Activated naive CD4-positive, alpha-beta T cell treated with anti-CD3 and anti-CD28 coated beads, Interleukin-2, amount 10 ng/mL, durations not matched to agents 7 days and 5 days (primary cell): Measurements from ENCODE around the gene AXIN2.

ENCODE experiments used
- CTCF ChIA-PET: fragments of 350-600 bp; sonication (Branson Sonifier 250); formaldehyde crosslinking; loops from one replicate; lab custom pipeline; 2021; ENCODE audit warnings: antibody characterized with exemption; lab: Charles Lee
- DNase-seq: peaks from one replicate; pipeline ENCODE4 v3.0.0-alpha.2; 2020
- H3K27ac Mint-ChIP-seq: one replicate; pipeline ENCODE4 v1.8.0; 2021; ENCODE audit warnings: mild to moderate bottlenecking, moderate library complexity, mixed read lengths
- H3K27me3 Mint-ChIP-seq: one replicate; pipeline ENCODE4 v1.8.0; 2021; ENCODE audit warnings: mild to moderate bottlenecking, mixed read lengths
- H3K36me3 Mint-ChIP-seq: one replicate; pipeline ENCODE4 v1.8.0; 2021; ENCODE audit warnings: mixed read lengths
- H3K4me1 Mint-ChIP-seq: one replicate; pipeline ENCODE4 v1.8.0; 2021; ENCODE audit warnings: mixed read lengths
- H3K4me3 Mint-ChIP-seq: one replicate; pipeline ENCODE4 v1.8.0; 2021; ENCODE audit warnings: mild to moderate bottlenecking, moderate library complexity, mixed read lengths
- H3K9me3 Mint-ChIP-seq: one replicate; pipeline ENCODE4 v1.8.0; 2021; ENCODE audit warnings: mixed read lengths

The AXIN2 gene

GRCh38 chr17:65542610-65543009 is 18.8 kb downstream of the AXIN2 start:
- CTCF ChIA-PET = no interaction called here
- no peaks in the 10 kb centered on the region for H3K27me3 Mint-ChIP-seq

GRCh38 chr17:65542067-65542466 is 19.4 kb downstream of the AXIN2 start:
- H3K27me3 Mint-ChIP-seq = no peaks in the 10 kb centered on the region
- H3K27ac Mint-ChIP-seq = no peak overlapping the region
- H3K4me1 Mint-ChIP-seq = peaks cover 44% of the 10 kb centered on the region
- CTCF ChIA-PET = no interaction called here
- DNase-seq = no peak
- no peak overlapping the region for H3K4me3 Mint-ChIP-seq
- peaks cover 56% of the 10 kb centered on the region for H3K36me3 Mint-ChIP-seq
- H3K9me3 Mint-ChIP-seq = no peaks in the 10 kb centered on the region

More at GRCh38 chr17:65542610-65543009, 18.8 kb downstream of the AXIN2 start:
- H3K4me3 Mint-ChIP-seq = no peak overlapping the region
- peaks cover 58% of the 10 kb centered on the region for H3K36me3 Mint-ChIP-seq
- H3K4me1 Mint-ChIP-seq = peaks cover 50% of the 10 kb centered on the region
- no peaks in the 10 kb centered on the region for H3K9me3 Mint-ChIP-seq
- no peak for DNase-seq
- no peak overlapping the region for H3K27ac Mint-ChIP-seq

- CTCF ChIA-PET = no interaction called here
- peaks cover 38% of the 10 kb centered on the region for H3K4me1 Mint-ChIP-seq
- H3K27ac Mint-ChIP-seq = no peak overlapping the region
- no peak for DNase-seq
- no peaks in the 10 kb centered on the region for H3K27me3 Mint-ChIP-seq
- peaks cover 57% of the 10 kb centered on the region for H3K36me3 Mint-ChIP-seq
- no peaks in the 10 kb centered on the region for H3K9me3 Mint-ChIP-seq
- H3K4me3 Mint-ChIP-seq = no peak overlapping the region
Observed at GRCh38 chr17:65541453-65541852, 20.0 kb downstream of the AXIN2 start.

GRCh38 chr17:65539630-65540266 is 21.7 kb downstream of the AXIN2 start:
- H3K27ac Mint-ChIP-seq = peak overlapping the region; percentile 91
- H3K36me3 Mint-ChIP-seq = peaks cover 62% of the 10 kb centered on the region
- DNase-seq = no peak
- peaks cover 32% of the 10 kb centered on the region for H3K4me1 Mint-ChIP-seq
- no peak overlapping the region for H3K4me3 Mint-ChIP-seq
- no peaks in the 10 kb centered on the region for H3K27me3 Mint-ChIP-seq
- CTCF ChIA-PET = interaction anchor here (0.6 to 1.4 kb wide), 3 partner anchors 16 to 43 kb away, joined by 3 read pairs; no protein-coding TSS in a partner anchor
- no peaks in the 10 kb centered on the region for H3K9me3 Mint-ChIP-seq

GRCh38 chr17:65538675-65539529 is 22.5 kb downstream of the AXIN2 start:
- Mint-ChIP-seq H3K4me1 (peaks cover 32% of the 10 kb centered on the region), H3K27ac (peak overlapping the region; percentile 91), H3K27me3 (no peaks in the 10 kb centered on the region), H3K4me3 (peak overlapping the region; percentile 61), H3K36me3 (peaks cover 64% of the 10 kb centered on the region), H3K9me3 (no peaks in the 10 kb centered on the region)
- CTCF ChIA-PET = interaction anchor here (0.7 to 1.4 kb wide), 3 partner anchors 17 to 307 kb away, joined by 3 read pairs; no protein-coding TSS in a partner anchor
- DNase-seq = no peak

- H3K4me1 Mint-ChIP-seq = peaks cover 32% of the 10 kb centered on the region
Observed at GRCh38 chr17:65537845-65538674, 23.4 kb downstream of the AXIN2 start.

DNA sequence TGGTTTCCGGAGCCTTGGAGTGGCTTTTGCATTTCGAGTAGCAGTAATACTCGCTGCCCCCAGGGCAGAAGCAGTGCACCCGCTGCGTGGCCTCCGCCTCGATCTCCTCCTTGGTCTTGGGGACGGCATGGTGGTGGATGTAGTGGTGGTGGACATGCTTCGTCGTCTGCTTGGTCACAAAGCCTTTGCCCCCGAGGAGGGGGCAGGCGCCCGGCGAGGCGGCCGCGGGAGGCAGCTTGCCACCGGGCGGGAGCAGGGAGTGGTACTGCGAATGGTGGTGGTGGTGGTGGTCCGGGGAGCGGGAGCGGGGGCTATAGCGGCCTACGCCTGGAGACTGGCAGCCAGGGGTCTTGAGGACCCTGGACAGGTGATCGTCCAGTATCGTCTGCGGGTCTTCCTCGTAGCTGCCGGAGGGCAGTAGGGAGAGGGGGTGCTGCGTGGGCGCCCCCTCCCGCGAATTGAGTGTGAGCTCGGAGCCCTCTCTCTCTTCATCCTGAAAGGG is 24.1 kb downstream of the AXIN2 start:
- CTCF ChIA-PET = no interaction called here
- Mint-ChIP-seq H3K36me3 (peaks cover 70% of the 10 kb centered on the region), H3K4me3 (no peak overlapping the region), H3K9me3 (no peaks in the 10 kb centered on the region), H3K4me1 (peaks cover 32% of the 10 kb centered on the region), H3K27ac (no peak overlapping the region), H3K27me3 (no peaks in the 10 kb centered on the region)
- DNase-seq = no peak

More at GRCh38 chr17:65537845-65538674, 23.4 kb downstream of the AXIN2 start:
- H3K27ac Mint-ChIP-seq = peak overlapping the region; percentile 91
- CTCF ChIA-PET = interaction anchor here (1.0 to 1.4 kb wide), 2 partner anchors 18 to 306 kb away, joined by 3 read pairs; no protein-coding TSS in a partner anchor
- H3K9me3 Mint-ChIP-seq = no peaks in the 10 kb centered on the region
- peak overlapping the region; percentile 61 for H3K4me3 Mint-ChIP-seq
- no peaks in the 10 kb centered on the region for H3K27me3 Mint-ChIP-seq
- DNase-seq = peak; percentile 57
- peaks cover 69% of the 10 kb centered on the region for H3K36me3 Mint-ChIP-seq

GRCh38 chr17:65536573-65537342 is 24.7 kb downstream of the AXIN2 start:
- H3K4me3 Mint-ChIP-seq = no peak overlapping the region
- no peaks in the 10 kb centered on the region for H3K9me3 Mint-ChIP-seq
- H3K27ac Mint-ChIP-seq = no peak overlapping the region
- no peak for DNase-seq
- H3K4me1 Mint-ChIP-seq = peaks cover 33% of the 10 kb centered on the region
- CTCF ChIA-PET = no interaction called here
- peaks cover 72% of the 10 kb centered on the region for H3K36me3 Mint-ChIP-seq
- no peaks in the 10 kb centered on the region for H3K27me3 Mint-ChIP-seq

DNA sequence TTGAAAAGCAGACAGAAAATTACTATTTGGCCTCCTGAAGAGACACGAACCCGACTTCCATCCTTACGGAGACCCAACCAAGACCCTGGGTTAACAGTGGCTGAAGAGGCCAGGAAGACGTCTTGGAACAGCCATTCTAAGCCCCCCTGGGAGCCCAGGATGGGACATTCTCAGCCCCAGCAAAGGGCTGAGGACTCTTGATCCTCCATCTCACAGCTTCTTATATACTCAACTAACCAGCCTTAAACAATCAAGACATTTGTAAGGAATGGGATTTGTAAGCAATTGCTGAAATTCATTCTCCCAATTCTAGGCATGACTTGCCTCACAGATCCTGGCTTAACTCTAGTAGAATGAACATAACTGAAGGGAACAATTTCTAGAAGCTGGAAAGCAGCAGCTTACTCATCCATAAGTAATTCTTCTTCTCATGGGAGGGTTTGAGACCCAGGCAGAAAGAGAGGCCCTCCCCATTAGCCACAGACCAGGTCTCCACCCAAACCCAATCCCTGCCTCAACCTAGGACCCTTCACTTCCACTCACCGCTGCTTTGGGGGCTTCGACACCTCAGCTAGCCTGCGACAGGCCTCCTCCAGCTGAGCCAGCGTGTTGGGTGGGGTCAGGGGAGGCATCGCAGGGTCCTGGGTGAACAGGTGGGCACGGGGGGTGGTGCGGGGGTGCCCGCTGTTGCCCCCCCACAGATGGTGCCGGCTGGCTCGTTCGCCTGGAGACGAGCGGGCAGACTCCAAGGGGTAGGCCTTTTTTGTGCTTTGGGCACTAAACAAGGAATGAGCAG is 25.5 kb downstream of the AXIN2 start:
- H3K9me3 Mint-ChIP-seq = no peaks in the 10 kb centered on the region
- no peaks in the 10 kb centered on the region for H3K27me3 Mint-ChIP-seq
- H3K4me1 Mint-ChIP-seq = peaks cover 39% of the 10 kb centered on the region
- DNase-seq = no peak
- CTCF ChIA-PET = no interaction called here
- H3K36me3 Mint-ChIP-seq = peaks cover 71% of the 10 kb centered on the region
- no peak overlapping the region for H3K4me3 Mint-ChIP-seq
- no peak overlapping the region for H3K27ac Mint-ChIP-seq

DNA sequence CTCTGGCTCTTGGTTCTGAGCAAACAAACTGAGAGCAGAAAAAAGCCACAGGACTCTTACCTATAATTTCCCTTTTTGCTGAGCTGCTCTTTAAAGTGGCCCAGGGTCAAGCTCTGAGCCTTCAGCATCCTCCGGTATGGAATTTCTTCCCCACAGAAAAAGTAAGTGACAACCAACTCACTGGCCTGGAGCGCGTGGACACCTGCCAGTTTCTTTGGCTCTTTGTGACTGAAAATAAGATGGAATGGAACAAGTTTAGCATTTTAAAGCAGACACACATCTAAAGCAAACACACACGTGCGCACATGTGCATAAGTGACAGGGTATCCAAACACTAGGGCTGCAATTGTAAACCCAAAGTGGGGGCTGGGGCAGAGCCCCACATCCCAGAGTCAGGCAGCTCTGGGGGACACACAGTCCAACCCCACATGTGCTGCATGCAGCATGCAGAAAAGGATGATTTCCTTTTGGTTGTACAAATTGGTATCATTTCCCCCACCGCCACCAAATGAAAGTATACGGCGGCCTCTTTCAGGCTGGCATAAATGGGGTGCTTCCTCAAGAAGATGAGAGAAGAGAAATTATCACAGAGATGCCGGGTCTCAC is 27.5 kb downstream of the AXIN2 start:
- no peak overlapping the region for H3K27ac Mint-ChIP-seq
- H3K4me1 Mint-ChIP-seq = peaks cover 29% of the 10 kb centered on the region
- H3K4me3 Mint-ChIP-seq = no peak overlapping the region
- CTCF ChIA-PET = no interaction called here
- H3K27me3 Mint-ChIP-seq = no peaks in the 10 kb centered on the region
- H3K9me3 Mint-ChIP-seq = no peaks in the 10 kb centered on the region
- H3K36me3 Mint-ChIP-seq = peaks cover 70% of the 10 kb centered on the region
- DNase-seq = no peak

- H3K27me3 Mint-ChIP-seq = no peaks in the 10 kb centered on the region
- CTCF ChIA-PET = no interaction called here
- H3K9me3 Mint-ChIP-seq = no peaks in the 10 kb centered on the region
- H3K36me3 Mint-ChIP-seq = peaks cover 68% of the 10 kb centered on the region
- H3K4me1 Mint-ChIP-seq = peaks cover 24% of the 10 kb centered on the region
- H3K27ac Mint-ChIP-seq = no peak overlapping the region
- no peak overlapping the region for H3K4me3 Mint-ChIP-seq
- no peak for DNase-seq
Observed at GRCh38 chr17:65533056-65533745, 28.2 kb downstream of the AXIN2 start.
